Tibial artery (tissue), 4 donors: ENCODE measurements around the gene ASPA.
"Not testable (repeated sequence)": the region's sequence is repeated elsewhere in the genome, so short reads cannot be mapped to it uniquely, and the experiment has no call there.

ENCODE experiments used
- DNase-seq, 2 donors: peaks; one replicate each; pipeline ENCODE4 v3.0.0-alpha.2; 2019
- H3K27ac ChIP-seq, 2 donors: fragments of 200-600 bp; sonication (generic) in 1 of 2; 1 replicate in 1 of 2; 2 replicates in 1 of 2; pipeline ENCODE4 v1.5.1; 2018 to 2019; ENCODE audit warnings: mild to moderate bottlenecking in 1 of 2
- H3K27me3 ChIP-seq, 2 donors: fragments of 200-600 bp; sonication (generic) in 1 of 2; one replicate each; pipeline versions ENCODE4 v1.5.1 to v1.6.0; 2016 to 2019
- H3K36me3 ChIP-seq, 3 donors: fragments of 200-600 bp; sonication (generic) in 2 of 3; one replicate each; pipeline ENCODE4 v1.5.1; 2016 to 2019; ENCODE audit warnings: mild to moderate bottlenecking in 2 of 3
- H3K4me1 ChIP-seq, 4 donors: fragments of 200-600 bp; sonication (generic) in 2 of 4; 1 replicate in 3 of 4; 2 replicates in 1 of 4; pipeline ENCODE4 v1.5.1; 2016 to 2019
- H3K4me3 ChIP-seq, 2 donors: fragments of 200-600 bp; sonication (generic) in 1 of 2; 1 replicate in 1 of 2; 2 replicates in 1 of 2; pipeline ENCODE4 v1.5.1; 2018 to 2019; ENCODE audit warnings: mild to moderate bottlenecking in 2 of 2
- H3K9me3 ChIP-seq, 3 donors: fragments of 200-600 bp; sonication (generic) in 1 of 3; one replicate each; pipeline ENCODE4 v1.5.1; 2016 to 2019
- intact Hi-C: fragments of 100-400 bp; cut with DNase I; formaldehyde crosslinking; loops from one replicate; pipeline ENCODE4 v1.15.0; 2023; ENCODE audit warnings: low total_unique reads
- TF ChIP-seq, protein P1 (sequence below), 2 experiments: fragments of 200-600 bp in 1 of 2; fragments of 450-650 bp in 1 of 2; IDR thresholded peaks; one replicate each; pipeline ENCODE4 v1.5.1; 2017 to 2019; ENCODE audit warnings: antibody characterized with exemption in 2 of 2, mild to moderate bottlenecking in 1 of 2, moderate library complexity in 1 of 2

Gene ASPA

DNA sequence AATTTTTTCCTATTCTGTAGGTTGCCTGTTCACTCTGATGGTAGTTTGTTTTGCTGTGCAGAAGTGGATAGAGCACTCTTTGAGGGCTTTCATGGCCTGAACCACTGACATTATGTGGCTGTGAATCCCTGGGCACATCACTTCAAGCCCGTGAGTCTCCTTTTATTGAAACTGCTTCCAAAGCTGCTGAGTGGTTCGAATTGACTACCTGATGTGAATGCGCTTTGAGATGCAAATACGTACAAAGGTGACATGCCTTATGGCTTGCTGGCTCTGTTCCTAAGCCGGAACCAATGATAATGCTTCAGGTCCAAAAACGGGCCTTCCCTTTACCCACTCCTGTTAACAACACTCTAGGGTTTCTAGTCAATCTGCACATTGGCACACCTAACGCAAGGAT lies 34.3 kb downstream of the ASPA start:
- Histone ChIP-seq H3K9me3 (no peaks in the 10 kb centered on the region), H3K27me3 (no peaks in the 10 kb centered on the region), H3K36me3 (no peaks in the 10 kb centered on the region), H3K4me3 (no peak overlapping the region), H3K4me1 (peaks cover 0 to 22% (median 16%) of the 10 kb centered on the region in 4 donors), H3K27ac (no peak overlapping the region)
- no peak for DNase-seq
- TF ChIP-seq, protein P1, sequence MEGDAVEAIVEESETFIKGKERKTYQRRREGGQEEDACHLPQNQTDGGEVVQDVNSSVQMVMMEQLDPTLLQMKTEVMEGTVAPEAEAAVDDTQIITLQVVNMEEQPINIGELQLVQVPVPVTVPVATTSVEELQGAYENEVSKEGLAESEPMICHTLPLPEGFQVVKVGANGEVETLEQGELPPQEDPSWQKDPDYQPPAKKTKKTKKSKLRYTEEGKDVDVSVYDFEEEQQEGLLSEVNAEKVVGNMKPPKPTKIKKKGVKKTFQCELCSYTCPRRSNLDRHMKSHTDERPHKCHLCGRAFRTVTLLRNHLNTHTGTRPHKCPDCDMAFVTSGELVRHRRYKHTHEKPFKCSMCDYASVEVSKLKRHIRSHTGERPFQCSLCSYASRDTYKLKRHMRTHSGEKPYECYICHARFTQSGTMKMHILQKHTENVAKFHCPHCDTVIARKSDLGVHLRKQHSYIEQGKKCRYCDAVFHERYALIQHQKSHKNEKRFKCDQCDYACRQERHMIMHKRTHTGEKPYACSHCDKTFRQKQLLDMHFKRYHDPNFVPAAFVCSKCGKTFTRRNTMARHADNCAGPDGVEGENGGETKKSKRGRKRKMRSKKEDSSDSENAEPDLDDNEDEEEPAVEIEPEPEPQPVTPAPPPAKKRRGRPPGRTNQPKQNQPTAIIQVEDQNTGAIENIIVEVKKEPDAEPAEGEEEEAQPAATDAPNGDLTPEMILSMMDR (IDR thresholded peaks at IDR 0.05) = no peak
- intact Hi-C loops = no loop called here

DNA sequence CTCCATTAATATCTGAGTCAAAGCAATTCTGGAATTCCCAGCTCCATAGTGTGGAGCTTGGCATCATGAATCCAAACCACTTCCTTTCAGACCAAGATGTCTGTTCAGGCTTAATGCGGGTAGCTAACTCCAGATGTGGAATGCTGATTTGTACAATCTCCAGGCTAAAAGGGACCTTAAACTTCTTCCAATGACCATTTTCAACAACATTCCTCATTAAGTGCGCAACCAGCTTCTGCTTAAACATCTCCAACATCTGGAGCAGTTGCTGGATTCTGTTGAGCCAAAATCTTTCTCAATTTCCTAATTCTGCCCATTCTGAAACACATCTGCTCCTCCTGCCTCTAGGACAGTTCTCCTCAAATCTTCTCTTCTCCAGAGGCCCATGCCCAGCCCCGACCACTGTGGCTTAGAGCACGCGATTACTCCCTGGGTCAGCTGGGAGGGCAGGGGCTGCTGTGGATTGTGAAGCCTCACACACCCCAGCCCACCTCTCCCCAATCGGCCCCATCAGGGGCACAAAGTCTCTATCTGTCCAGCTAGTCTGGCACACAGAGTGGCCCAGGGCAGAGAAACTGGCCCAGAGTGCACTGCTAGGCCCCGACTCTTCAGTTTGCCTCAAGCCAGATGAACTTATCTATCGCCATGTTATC lies 36.2 kb downstream of the ASPA start:
- intact Hi-C loops = no loop called here
- Histone ChIP-seq H3K4me3 (peak overlapping the region in 1 of 2 donors; percentile 12), H3K27ac (peak overlapping the region; percentile 13 to 30), H3K36me3 (no peaks in the 10 kb centered on the region), H3K4me1 (peaks cover 0 to 22% (median 16%) of the 10 kb centered on the region in 4 donors), H3K27me3 (no peaks in the 10 kb centered on the region), H3K9me3 (no peaks in the 10 kb centered on the region)
- TF ChIP-seq, protein P1 (IDR thresholded peaks at IDR 0.05) = no peak
- DNase-seq = no peak

DNA sequence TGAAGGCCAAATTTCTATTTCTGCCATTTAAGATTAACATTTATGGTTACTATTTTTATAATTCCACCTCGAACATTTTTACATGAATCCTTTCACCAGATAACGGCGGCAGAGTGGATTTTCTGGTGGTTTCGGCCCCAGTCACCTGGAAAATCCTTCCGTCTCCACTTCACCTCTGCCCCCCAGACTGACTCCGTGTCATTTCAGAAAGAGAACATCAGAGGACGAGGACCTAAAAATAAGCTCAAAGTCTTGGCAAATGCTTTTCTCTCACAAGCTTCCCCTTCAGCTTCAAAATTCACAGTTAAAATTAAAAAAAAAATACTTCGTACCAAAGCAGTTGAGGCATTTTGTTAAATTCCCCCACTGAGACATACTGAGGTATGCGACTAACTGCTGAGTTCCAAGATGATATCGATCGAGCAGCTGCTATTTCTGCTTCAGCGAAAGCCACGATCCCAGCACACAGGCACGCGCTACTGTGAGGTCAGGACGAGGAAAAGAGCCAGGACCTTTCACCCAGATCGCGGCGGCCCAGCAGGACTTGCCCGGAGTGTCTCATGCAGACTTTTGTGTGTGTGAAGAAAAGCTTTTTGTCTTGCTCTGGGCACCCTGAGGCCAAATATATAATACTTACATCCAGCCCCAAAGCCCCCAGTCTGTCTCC lies 36.8 kb downstream of the ASPA start:
- Histone ChIP-seq H3K27ac (peak overlapping the region; percentile 13 to 30), H3K27me3 (no peaks in the 10 kb centered on the region), H3K4me1 (peaks cover 0 to 22% (median 16%) of the 10 kb centered on the region in 4 donors), H3K36me3 (no peaks in the 10 kb centered on the region), H3K9me3 (no peaks in the 10 kb centered on the region), H3K4me3 (peak overlapping the region; percentile 1 to 12)
- peak in 1 of 2 donors; percentile 60 for DNase-seq
- intact Hi-C loops = no loop called here
- TF ChIP-seq, protein P1 (IDR thresholded peaks at IDR 0.05) = no peak

DNA sequence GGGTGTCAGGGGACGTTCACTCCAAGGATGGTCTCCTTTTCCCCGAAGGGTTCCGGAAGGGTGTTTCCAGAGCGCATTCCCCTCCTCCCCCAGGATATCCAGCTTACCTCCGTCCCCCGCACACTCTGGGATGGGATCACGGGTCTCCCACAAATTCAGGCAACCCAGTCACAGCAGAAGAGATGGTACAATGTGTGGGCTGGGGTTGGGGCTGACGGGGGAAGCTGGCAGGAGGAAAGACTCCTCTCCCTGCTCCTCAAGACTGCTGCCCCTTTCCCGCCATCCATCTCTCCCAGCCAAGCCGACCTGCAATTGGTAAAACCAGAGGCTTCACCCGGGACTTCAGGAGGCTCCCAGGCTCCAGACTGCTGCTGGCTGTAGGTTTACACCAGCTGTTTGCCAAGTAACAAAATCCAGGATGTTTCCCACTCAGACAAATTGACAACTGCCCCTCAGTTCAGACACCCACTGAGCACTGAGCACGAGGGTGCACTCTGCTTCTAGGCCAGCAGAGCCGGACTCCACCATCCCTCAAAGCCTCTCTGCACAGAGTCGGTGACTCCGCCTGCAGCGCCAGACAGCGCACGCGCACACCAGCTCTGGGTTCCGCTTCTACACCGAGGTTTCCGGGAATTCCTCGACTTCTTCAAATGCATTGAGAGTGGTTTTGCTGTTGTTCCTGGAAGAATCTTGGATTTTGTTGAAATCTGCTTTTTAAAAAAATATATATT lies 37.7 kb downstream of the ASPA start:
- no peaks in the 10 kb centered on the region for H3K9me3 ChIP-seq
- TF ChIP-seq, protein P1 (IDR thresholded peaks at IDR 0.05) = no peak
- peak overlapping the region; percentile 1 to 12 for H3K4me3 ChIP-seq
- H3K36me3 ChIP-seq = no peaks in the 10 kb centered on the region
- intact Hi-C loops = no loop called here
- no peak for DNase-seq
- H3K27ac ChIP-seq = peak overlapping the region; percentile 13 to 30
- no peaks in the 10 kb centered on the region for H3K27me3 ChIP-seq
- peaks cover 0 to 22% (median 16%) of the 10 kb centered on the region in 4 donors for H3K4me1 ChIP-seq

DNA sequence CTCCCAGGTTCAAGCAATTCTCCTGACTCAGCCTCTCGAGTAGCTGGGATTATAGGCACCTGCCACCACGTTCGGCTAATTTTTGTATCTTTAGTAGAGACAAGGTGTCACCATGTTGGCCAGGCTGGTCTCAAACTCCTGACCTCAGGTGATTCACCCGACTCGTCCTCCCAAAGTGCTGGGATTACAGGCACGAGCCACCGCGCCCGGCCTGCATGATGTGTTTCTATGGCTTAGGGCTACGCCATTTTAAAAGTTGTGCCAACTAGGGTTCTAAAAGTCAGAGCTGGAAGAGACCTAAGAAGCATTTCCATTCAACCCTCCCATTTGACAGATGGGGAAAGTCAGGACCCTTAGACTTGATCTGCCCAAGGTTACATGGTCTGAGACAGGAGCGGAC lies 38.4 kb downstream of the ASPA start:
- H3K4me3 ChIP-seq, H3K27ac ChIP-seq, H3K36me3 ChIP-seq, H3K27me3 ChIP-seq, intact Hi-C loops, H3K9me3 ChIP-seq, DNase-seq: not testable (repeated sequence)
- H3K4me1 ChIP-seq = peaks cover 0 to 22% (median 16%) of the 10 kb centered on the region in 4 donors

DNA sequence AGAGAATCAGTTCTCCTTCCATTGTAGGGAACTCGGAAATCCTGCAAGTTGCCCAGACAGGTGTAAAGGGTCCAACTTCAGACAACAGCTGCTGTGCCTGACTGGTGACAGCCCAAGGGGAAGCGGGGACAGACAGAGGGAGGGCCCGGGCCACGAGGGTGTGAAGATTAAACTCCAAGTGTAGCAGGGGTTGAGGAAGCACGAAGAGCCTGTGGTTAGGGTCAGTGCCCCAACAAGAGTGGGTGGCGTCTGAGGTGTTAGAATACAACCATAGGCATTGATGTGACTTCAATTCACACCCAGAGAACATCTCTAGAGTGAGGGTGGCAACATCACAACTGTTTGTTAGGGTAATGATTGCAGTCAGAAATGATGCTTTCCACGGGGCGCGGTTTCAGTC lies 39.1 kb downstream of the ASPA start:
- peaks cover 0 to 22% (median 16%) of the 10 kb centered on the region in 4 donors for H3K4me1 ChIP-seq
- H3K9me3 ChIP-seq = no peaks in the 10 kb centered on the region
- H3K27ac ChIP-seq = no peak overlapping the region
- TF ChIP-seq, protein P1 (IDR thresholded peaks at IDR 0.05) = no peak
- no peak for DNase-seq
- no peak overlapping the region for H3K4me3 ChIP-seq
- no peaks in the 10 kb centered on the region for H3K27me3 ChIP-seq
- no peaks in the 10 kb centered on the region for H3K36me3 ChIP-seq
- intact Hi-C loops = no loop called here

DNA sequence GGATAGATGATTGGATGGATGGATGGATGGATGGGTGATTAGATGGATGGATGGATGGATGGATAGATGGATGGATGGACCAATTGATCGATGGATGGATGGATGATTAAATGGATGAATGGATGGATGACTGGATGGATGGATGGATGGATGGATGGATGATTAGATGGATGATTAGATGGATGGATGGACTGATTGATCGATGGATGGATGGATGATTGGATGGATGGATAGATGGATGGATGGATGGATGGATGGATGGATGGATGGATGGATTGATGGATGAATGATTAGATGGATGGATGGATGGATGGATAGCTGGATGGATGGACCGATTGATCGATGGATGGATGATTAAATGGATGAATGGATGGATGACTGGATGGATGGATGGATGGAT lies 43.7 kb downstream of the ASPA start:
- H3K36me3 ChIP-seq, H3K27ac ChIP-seq, H3K27me3 ChIP-seq, H3K4me1 ChIP-seq, DNase-seq, intact Hi-C loops, H3K4me3 ChIP-seq, H3K9me3 ChIP-seq: not testable (repeated sequence)
